Left renal cortex interstitium (tissue), 4 donors: ENCODE data around the gene KRTAP10-5. TPM values are rescaled to one million over a fixed set of nuclear protein-coding genes. Genes with fewer than 3 reads are reported as not detected.
"Not testable (repeated sequence)": the region's sequence is repeated elsewhere in the genome, so short reads cannot be mapped to it uniquely, and the experiment has no call there.

Source experiments
- DNase-seq, 4 donors: peaks; one replicate each; pipeline ENCODE4 v3.0.0-alpha.2; 2013; ENCODE audit warnings: low read depth in 4 of 4, low spot score in 2 of 4, missing footprints in 1 of 4
- polyA plus RNA-seq, 4 donors: library from polyadenylated mRNA; unstranded; fragments of 120-200 nt; gene quantifications; one replicate each; pipeline ENCODE4 v1.2.1, GENCODE V29; 2013; ENCODE audit not compliant: insufficient read length in 4 of 4

The KRTAP10-5 gene
- polyA plus RNA-seq, 4 donors, result not detected

DNA sequence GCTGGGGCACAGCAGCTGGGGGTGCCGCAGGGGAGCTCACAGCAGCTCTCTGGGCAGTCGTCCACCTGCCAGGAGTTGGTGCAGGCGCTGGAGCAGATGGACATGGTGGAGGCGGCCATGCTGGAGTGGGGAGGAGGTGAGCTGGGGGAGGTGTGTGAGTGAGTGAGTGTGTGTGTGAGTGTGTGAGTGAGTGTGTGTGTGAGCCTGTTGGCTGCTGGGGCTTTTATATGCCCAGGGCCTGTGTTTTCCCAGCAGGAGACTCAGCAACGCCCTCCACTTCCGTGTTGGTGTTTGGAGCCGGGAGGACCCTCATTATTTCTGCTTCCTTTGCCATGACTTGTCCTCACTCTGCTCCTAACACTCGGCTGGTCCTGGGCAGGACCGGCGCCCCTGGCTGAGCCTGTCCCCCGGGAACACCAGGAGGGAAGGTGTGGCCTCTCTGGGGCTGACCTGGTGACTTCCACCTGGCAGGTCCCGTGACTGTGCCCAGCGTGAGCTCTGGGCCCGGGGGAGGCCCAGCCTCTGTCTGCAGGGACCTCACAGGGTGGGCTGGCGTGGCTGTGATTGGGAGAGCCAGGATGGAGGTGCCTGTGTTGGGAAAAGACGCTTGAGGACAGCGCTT, 29.0 kb downstream of the KRTAP10-5 start, which contains the start of gene KRTAP10-2:
KRTAP10-2 (minus strand) TSS at position 166 of the 622 bp plus-strand sequence; CDS start at position 119, 47 bp downstream.
- DNase-seq, result no peak

DNA sequence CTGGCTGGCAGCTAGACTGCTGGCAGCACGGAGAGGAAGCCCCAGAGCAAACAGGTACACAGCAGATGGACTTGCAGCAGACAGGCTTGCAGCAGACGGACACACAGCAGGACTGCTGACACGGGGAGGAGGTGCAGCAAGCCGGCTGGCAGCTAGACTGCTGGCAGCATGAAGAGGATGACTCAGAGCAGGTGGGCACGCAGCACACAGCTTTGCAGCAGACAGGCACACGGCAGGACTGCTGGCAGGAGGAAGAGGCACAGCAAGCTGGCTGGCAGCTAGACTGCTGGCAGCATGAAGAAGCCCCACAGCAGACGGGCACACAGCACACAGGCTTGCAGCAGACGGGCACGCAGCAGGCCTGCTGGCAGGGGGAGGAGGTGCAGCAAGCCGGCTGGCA, 29.6 kb downstream of the KRTAP10-5 start:
- DNase-seq, result no peak

DNA sequence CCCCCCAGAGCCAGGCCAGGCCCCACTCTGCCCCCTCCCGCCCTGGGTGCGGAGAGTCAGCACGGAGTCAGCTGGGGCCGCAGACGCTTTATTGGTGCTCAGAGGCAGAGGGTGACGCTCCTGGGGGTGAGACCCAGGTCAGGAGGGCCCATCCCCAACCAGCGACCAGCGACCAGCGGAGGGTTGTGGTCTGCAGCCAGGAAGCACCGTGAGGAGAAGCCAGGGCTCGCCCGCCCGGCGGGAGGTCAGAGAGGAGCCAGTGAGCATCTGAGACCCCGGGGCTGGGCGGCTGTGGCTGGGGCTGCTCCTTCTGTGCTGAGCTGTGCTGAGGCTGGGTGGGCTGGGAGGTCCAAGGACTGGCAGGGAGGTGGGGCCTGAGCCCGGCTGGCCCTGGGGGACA, 30.1 kb downstream of the KRTAP10-5 start:
- not testable (repeated sequence) for DNase-seq

- no peak for DNase-seq
Measured at GRCh38 chr21:44549525-44550211, 30.7 kb downstream of the KRTAP10-5 start.

- no peak for DNase-seq
Measured at GRCh38 chr21:44548922-44549321, 31.5 kb downstream of the KRTAP10-5 start.

GRCh38 chr21:44548381-44548780, 32.0 kb downstream of the KRTAP10-5 start:
- DNase-seq, result no peak

- no peak for DNase-seq
Measured at GRCh38 chr21:44547656-44548331, 32.6 kb downstream of the KRTAP10-5 start.

DNA sequence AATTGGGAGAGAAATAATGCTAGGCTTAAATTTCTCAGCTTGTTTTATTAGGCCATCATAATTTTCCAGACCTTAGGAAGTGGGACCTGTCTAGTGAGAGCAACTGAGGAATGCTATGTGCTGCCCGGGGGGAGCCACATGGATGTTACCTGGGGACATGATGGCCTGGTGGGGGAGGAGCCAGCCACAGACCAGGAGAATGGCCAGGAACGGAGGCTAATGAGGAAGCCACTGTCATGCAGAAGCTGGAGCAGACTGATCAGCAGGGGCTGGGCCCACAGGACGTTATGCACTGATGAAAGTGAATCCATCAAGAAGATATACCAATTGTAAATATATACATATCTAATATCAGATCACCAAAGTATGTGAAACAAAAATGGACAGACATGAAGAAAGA, 35.8 kb downstream of the KRTAP10-5 start:
- DNase-seq, result no peak

GRCh38 chr21:44542716-44543115, 37.7 kb downstream of the KRTAP10-5 start:
- DNase-seq, result no peak

DNA sequence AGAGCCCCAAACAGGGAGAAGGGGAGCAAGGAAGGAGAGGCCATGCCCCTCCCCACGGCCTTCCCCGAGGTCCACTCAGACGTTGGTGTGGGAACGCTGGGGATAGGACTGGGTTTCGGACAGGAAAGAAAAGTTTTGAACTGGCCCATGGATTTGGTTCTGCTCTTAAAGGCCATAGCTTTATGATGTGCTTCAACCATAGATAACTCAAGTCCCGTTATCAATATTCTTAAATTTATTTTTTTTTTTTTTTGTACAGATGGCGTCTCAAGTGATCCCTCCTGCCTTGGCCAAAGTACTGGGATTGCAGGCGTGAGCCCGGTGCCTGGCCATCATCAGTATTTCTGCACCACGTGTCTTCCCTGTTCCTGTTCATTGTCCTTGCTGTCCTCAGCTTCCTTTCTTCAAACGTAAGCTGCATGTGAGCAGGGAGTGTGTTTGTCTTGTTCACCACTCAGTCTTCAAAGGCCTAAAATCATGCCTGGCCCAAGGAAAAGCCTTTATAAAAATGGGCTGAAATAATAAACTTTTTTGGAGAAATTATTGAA, 39.6 kb downstream of the KRTAP10-5 start:
- no peak for DNase-seq

DNA sequence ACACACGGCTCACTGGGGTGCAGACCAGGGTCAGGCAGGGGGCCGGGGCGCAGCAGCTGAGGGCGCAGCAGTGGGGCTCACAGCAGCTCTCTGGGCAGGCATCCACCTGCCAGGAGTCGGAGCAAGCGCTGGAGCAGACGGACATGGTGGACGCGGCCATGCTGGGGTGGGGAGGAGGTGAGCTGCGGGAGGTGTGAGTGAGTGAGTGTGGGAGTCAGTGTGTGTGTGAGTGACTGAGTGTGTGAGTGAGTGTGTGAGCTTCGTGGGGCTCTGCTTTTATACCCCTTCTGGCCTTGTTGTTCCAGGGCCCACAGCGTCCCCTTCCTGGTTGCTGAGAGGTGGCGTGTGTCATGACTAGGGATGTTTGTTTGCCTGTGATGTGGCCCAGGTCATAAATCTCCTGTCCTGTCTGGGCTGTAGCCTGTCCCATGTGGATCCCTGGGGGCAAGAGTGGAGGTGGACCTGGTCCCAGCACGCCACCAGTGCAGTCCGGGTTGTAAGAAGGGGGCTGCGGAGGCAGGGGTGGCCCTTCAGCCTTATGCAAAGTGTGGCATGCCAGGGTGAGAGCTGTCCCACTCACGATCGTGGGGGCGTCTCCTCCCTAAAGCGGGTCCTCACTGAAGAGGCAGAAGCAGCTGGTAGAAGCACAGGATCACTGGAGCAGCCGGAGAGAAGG, 40.3 kb downstream of the KRTAP10-5 start, which contains the start of gene KRTAP10-1:
KRTAP10-1 (minus strand) TSS at position 205 of the 676 bp plus-strand sequence; CDS start at position 160, 45 bp downstream.
- DNase-seq, result no peak

GRCh38 chr21:44539046-44539445, 41.4 kb downstream of the KRTAP10-5 start:
- DNase-seq, result no peak

GRCh38 chr21:44537930-44538911, 42.2 kb downstream of the KRTAP10-5 start:
- DNase-seq, result no peak

GRCh38 chr21:44535963-44536362, 44.4 kb downstream of the KRTAP10-5 start:
- no peak for DNase-seq

GRCh38 chr21:44534688-44535087, 45.7 kb downstream of the KRTAP10-5 start:
- DNase-seq, result no peak

DNA sequence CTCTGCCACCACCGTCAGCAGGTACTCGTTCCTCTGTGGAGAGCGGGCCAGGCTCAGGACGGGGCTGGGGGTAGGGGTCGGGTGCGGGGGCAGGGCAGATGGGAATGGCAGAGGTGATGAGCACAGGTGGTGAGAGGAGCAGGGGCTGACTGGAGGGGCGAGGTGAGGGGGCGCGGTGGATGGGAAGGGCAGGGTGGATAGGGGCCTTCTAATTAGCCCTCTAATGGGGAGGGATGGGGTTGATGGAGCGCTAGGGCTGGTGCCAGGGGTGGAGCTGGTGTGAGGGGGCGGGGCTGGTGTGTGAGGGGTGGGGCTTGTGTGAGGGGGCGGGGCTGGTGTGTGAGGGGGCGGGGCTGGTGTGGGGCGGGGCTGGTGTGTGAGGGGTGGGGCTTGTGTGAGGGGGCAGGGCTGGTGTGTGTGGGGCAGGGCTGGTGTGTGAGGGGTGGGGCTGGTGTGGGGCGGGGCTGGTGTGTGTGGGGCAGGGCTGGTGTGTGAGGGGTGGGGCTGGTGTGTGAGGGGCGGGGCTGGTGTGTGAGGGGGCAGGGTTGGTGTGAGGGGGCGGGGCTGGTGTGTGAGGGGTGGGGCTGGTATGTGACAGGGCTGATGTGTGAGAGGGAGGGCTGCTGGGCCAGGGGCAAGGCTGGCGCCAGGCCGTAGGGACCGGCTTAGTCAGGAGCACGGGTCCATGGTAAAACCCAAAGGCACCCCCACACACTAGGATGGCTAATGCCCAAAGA, 46.3 kb downstream of the KRTAP10-5 start:
- DNase-seq, result no peak

DNA sequence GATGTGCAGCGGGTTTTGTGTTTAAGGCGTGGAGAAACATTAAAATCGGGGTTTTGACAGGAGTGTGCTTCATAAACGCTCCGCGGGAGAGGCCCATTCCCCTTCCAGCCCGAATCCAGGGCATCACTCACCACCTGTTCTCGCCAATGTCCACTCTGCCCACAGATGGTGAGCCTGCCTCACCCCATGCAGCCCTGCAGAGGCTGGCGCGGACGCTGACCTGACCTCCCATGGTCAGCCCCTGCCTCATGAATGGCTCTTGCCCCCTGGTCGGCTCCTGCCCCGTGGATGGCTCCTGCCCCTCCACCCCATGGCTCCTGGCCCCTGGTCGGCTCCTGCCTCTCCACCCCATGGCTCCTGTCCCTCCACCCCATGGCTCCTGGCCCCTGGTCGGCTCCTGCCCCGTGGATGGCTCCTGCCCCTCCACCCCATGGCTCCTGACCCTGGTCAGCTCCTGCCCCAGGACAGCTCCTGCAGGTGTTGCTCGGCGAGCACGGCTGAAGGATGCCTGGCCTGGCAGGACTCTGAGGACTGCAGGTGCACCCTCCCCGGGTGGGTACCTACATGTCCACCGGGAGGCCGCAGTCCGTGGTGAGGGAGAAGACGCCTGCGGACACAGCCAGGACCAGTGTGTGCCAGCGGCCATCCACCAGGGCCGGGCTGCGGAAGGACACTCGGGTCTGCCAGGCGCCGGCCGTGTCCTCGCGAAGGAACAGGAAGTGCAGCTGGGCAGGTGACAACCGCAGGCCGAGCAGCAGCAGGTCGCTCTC, 47.1 kb downstream of the KRTAP10-5 start:
- DNase-seq, result no peak

DNA sequence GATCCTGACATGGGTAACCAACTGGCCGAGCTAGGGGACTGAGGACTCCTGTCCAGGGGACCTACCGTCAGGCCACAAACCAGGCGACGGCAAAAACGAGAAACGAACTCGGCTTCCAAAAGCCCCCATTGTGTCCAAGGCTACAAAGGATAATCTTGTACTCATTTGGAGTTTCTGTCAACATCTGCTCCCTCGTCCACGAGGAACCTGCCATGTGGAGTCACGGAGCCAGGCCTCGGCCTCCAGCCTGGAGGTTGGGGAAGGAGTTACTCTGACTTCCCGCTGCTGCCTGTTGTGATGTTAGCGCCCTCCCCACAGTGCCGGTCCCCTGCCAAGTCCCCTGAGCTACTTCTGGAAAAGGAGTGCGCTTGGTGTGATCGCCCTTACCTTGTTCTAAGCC, 47.7 kb downstream of the KRTAP10-5 start:
- DNase-seq, result no peak
